SK-N-SH (cell line): ENCODE data around the gene MINDY1.

ENCODE experiments used
- EZH2phosphoT487 ChIP-seq: fragments of 200-600 bp; sonication (generic); IDR thresholded peaks from 2 replicates; pipeline ENCODE4 v1.6.1; 2017; ENCODE audit warnings: low read depth, mixed run types, mild to moderate bottlenecking, antibody characterized with exemption, moderate library complexity, borderline replicate concordance
- NFIC ChIP-seq: IDR thresholded peaks from 2 replicates; pipeline ENCODE4 v1.4.0; 2012; ENCODE audit warnings: borderline replicate concordance

GRCh38 chr1:150981177-150981804 lies 25.4 kb downstream of the MINDY1 start:
- no peak for TF ChIP-seq NFIC
- TF ChIP-seq EZH2phosphoT487 = no peak
